Activated B cell treated with CpG ODN at 0.5 μM for 24 hours (primary cell): ENCODE results near the gene CLRN1. TPM values are rescaled to one million over a fixed set of nuclear protein-coding genes. Genes with fewer than 3 reads are reported as not detected.

ENCODE experiments used
- ATAC-seq: fragments of 200-7000 bp; cut with Tn5 transposase; one replicate; pipeline ENCODE4 v1.10.0; 2021; ENCODE audit warnings: low read depth, mild to moderate bottlenecking, moderate library complexity
- CTCF ChIA-PET: fragments of 350-600 bp; sonication (Branson Sonifier 250); formaldehyde crosslinking; loops from one replicate; lab custom pipeline; 2021; ENCODE audit warnings: antibody characterized with exemption; lab: Charles Lee
- POLR2A ChIA-PET: fragments of 350-600 bp; sonication (Branson Sonifier 250); formaldehyde crosslinking; loops from one replicate; lab custom pipeline; 2021; ENCODE audit warnings: antibody characterized with exemption; lab: Charles Lee
- DNase-seq: peaks from one replicate; pipeline ENCODE4 v3.0.0; 2022
- H3K27ac Mint-ChIP-seq: one replicate; pipeline ENCODE4 v1.8.0; 2020; ENCODE audit warnings: mixed read lengths
- H3K27me3 Mint-ChIP-seq: one replicate; pipeline ENCODE4 v1.8.0; 2021; ENCODE audit warnings: mixed read lengths
- H3K36me3 Mint-ChIP-seq: one replicate; pipeline ENCODE4 v1.8.0; 2021; ENCODE audit warnings: low read depth, mixed read lengths
- H3K4me1 Mint-ChIP-seq: one replicate; pipeline ENCODE4 v1.8.0; 2021; ENCODE audit warnings: mixed read lengths
- H3K4me3 Mint-ChIP-seq: one replicate; pipeline ENCODE4 v1.8.0; 2020; ENCODE audit warnings: mild to moderate bottlenecking, mixed read lengths
- H3K9me3 Mint-ChIP-seq: one replicate; pipeline ENCODE4 v1.8.0; 2020; ENCODE audit warnings: mixed read lengths
- CTCF ChIP-seq: fragments of 200-600 bp; IDR thresholded peaks from one replicate; pipeline ENCODE4 v1.8.0; 2022; ENCODE audit warnings: antibody characterized with exemption, mild to moderate bottlenecking
- intact Hi-C: fragments of 100-400 bp; cut with micrococcal nuclease; formaldehyde crosslinking; loops from one replicate; pipeline ENCODE4 v1.15.1; 2024
- total RNA-seq: library from RNA; stranded (reverse); gene quantifications from 2 replicates; pipeline ENCODE4 v1.2.3, GENCODE V29; 2022

Gene CLRN1
- total RNA-seq, 1 donor from 2014 or later: not detected

GRCh38 chr3:150890295-150890694 is 82.2 kb downstream of the CLRN1 start:
- ATAC-seq: no peak
- Mint-ChIP-seq H3K4me1 (no peaks in the 10 kb centered on the region), H3K27ac (no peak overlapping the region), H3K4me3 (no peak overlapping the region), H3K27me3 (peaks cover 9% of the 10 kb centered on the region), H3K36me3 (no peaks in the 10 kb centered on the region), H3K9me3 (peaks cover 6% of the 10 kb centered on the region)
- no peak for DNase-seq
- intact Hi-C loops: no loop called here
- TF ChIP-seq CTCF: no peak
- ChIA-PET POLR2A (no interaction called here), CTCF (no interaction called here)

GRCh38 chr3:150889106-150889505 is 83.4 kb downstream of the CLRN1 start:
- POLR2A ChIA-PET: no interaction called here
- no peaks in the 10 kb centered on the region for H3K36me3 Mint-ChIP-seq
- H3K27ac Mint-ChIP-seq: no peak overlapping the region
- H3K9me3 Mint-ChIP-seq: peaks cover 6% of the 10 kb centered on the region
- CTCF ChIA-PET: no interaction called here
- DNase-seq (no peak), ATAC-seq (no peak)
- H3K4me3 Mint-ChIP-seq: no peak overlapping the region
- H3K4me1 Mint-ChIP-seq: no peaks in the 10 kb centered on the region
- TF ChIP-seq CTCF: no peak
- H3K27me3 Mint-ChIP-seq: peaks cover 9% of the 10 kb centered on the region
- intact Hi-C loops: no loop called here

GRCh38 chr3:150887031-150887430 is 85.5 kb downstream of the CLRN1 start:
- TF ChIP-seq CTCF: no peak
- intact Hi-C loops: no loop called here
- DNase-seq (no peak), ATAC-seq (no peak)
- no peaks in the 10 kb centered on the region for H3K36me3 Mint-ChIP-seq
- peaks cover 6% of the 10 kb centered on the region for H3K9me3 Mint-ChIP-seq
- no peak overlapping the region for H3K27ac Mint-ChIP-seq
- H3K4me1 Mint-ChIP-seq: no peaks in the 10 kb centered on the region
- no peak overlapping the region for H3K4me3 Mint-ChIP-seq
- ChIA-PET CTCF (no interaction called here), POLR2A (no interaction called here)
- H3K27me3 Mint-ChIP-seq: peaks cover 9% of the 10 kb centered on the region

GRCh38 chr3:150885535-150885934 is 87.0 kb downstream of the CLRN1 start:
- CTCF ChIA-PET: no interaction called here
- POLR2A ChIA-PET: no interaction called here
- no peak overlapping the region for H3K27ac Mint-ChIP-seq
- H3K36me3 Mint-ChIP-seq: no peaks in the 10 kb centered on the region
- peaks cover 6% of the 10 kb centered on the region for H3K9me3 Mint-ChIP-seq
- no peak for ATAC-seq
- H3K4me1 Mint-ChIP-seq: no peaks in the 10 kb centered on the region
- no peak overlapping the region for H3K4me3 Mint-ChIP-seq
- intact Hi-C loops: no loop called here
- TF ChIP-seq CTCF: no peak
- DNase-seq: no peak
- peaks cover 12% of the 10 kb centered on the region for H3K27me3 Mint-ChIP-seq

GRCh38 chr3:150878996-150879575 is 93.4 kb downstream of the CLRN1 start:
- no peaks in the 10 kb centered on the region for H3K4me1 Mint-ChIP-seq
- intact Hi-C loops: no loop called here
- H3K36me3 Mint-ChIP-seq: no peaks in the 10 kb centered on the region
- no peaks in the 10 kb centered on the region for H3K9me3 Mint-ChIP-seq
- POLR2A ChIA-PET: no interaction called here
- peaks cover 3% of the 10 kb centered on the region for H3K27me3 Mint-ChIP-seq
- no peak for TF ChIP-seq CTCF
- CTCF ChIA-PET: no interaction called here
- H3K27ac Mint-ChIP-seq: no peak overlapping the region
- H3K4me3 Mint-ChIP-seq: no peak overlapping the region
- DNase-seq: no peak
- ATAC-seq: no peak
